Measurements from ENCODE around the gene GRIP2.

- TF ChIP-seq RAD21 (conservative IDR thresholded peaks at IDR 0.05) (no peak), POLR2AphosphoS5 (IDR thresholded peaks at IDR 0.05) (no peak), MXI1 (conservative IDR thresholded peaks at IDR 0.05; ENCODE audit: poor library complexity, severe bottlenecking) (no peak), EZH2 (IDR thresholded peaks at IDR 0.05; ENCODE audit: borderline replicate concordance, insufficient read depth, low read length, poor library complexity, severe bottlenecking) (no peak), EP300 (conservative IDR thresholded peaks at IDR 0.05; ENCODE audit: poor library complexity, severe bottlenecking) (no peak)
- TF ChIP-seq, protein P1, sequence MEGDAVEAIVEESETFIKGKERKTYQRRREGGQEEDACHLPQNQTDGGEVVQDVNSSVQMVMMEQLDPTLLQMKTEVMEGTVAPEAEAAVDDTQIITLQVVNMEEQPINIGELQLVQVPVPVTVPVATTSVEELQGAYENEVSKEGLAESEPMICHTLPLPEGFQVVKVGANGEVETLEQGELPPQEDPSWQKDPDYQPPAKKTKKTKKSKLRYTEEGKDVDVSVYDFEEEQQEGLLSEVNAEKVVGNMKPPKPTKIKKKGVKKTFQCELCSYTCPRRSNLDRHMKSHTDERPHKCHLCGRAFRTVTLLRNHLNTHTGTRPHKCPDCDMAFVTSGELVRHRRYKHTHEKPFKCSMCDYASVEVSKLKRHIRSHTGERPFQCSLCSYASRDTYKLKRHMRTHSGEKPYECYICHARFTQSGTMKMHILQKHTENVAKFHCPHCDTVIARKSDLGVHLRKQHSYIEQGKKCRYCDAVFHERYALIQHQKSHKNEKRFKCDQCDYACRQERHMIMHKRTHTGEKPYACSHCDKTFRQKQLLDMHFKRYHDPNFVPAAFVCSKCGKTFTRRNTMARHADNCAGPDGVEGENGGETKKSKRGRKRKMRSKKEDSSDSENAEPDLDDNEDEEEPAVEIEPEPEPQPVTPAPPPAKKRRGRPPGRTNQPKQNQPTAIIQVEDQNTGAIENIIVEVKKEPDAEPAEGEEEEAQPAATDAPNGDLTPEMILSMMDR (IDR thresholded peaks at IDR 0.05; ENCODE audit: poor library complexity, severe bottlenecking), result no peak
Observed at GRCh38 chr3:14440168-14440518, 100.0 kb downstream of the GRIP2 start.
